ENCODE data around the gene TNFRSF1B. TPM values are rescaled to one million over a fixed set of nuclear protein-coding genes. Genes with fewer than 3 reads are reported as not detected.
A peak's percentile ranks its signal among the peaks of the same experiment; 100 is the strongest.

The TNFRSF1B gene
- 81.3 and 98.3 TPM in 2 replicates for total RNA-seq

- DNase-seq, result peak; percentile 74
Measured at GRCh38 chr1:12166834-12167492, at the start of gene TNFRSF1B. TNFRSF1B (plus strand) TSS chr1:12166991; CDS start chr1:12167092, 101 bp downstream.

- DNase-seq, result no peak
Measured at GRCh38 chr1:12121212-12122003, 45.4 kb upstream of the TNFRSF1B start.

GRCh38 chr1:12123172-12123571, 43.6 kb upstream of the TNFRSF1B start:
- no peak for DNase-seq

- DNase-seq, result peak; percentile 88
Measured at GRCh38 chr1:12124693-12125421, 41.9 kb upstream of the TNFRSF1B start.

- peak; percentile 49 for DNase-seq
Measured at GRCh38 chr1:12125422-12126355, 41.1 kb upstream of the TNFRSF1B start.

- no peak for DNase-seq
Measured at GRCh38 chr1:12126781-12127180, 40.0 kb upstream of the TNFRSF1B start.

GRCh38 chr1:12127206-12127810, 39.5 kb upstream of the TNFRSF1B start:
- no peak for DNase-seq

GRCh38 chr1:12128120-12128519, 38.7 kb upstream of the TNFRSF1B start:
- no peak for DNase-seq

GRCh38 chr1:12129624-12130023, 37.2 kb upstream of the TNFRSF1B start:
- no peak for DNase-seq

- DNase-seq, result no peak
Measured at GRCh38 chr1:12130466-12131130, 36.2 kb upstream of the TNFRSF1B start.

- DNase-seq, result no peak
Measured at GRCh38 chr1:12132078-12132477, 34.7 kb upstream of the TNFRSF1B start.

GRCh38 chr1:12134716-12135115, 32.1 kb upstream of the TNFRSF1B start:
- no peak for DNase-seq

- no peak for DNase-seq
Measured at GRCh38 chr1:12135612-12136011, 31.2 kb upstream of the TNFRSF1B start.

GRCh38 chr1:12136916-12137610, 29.7 kb upstream of the TNFRSF1B start:
- DNase-seq, result no peak

- no peak for DNase-seq
Measured at GRCh38 chr1:12138196-12139168, 28.3 kb upstream of the TNFRSF1B start.

GRCh38 chr1:12140016-12140415, 26.8 kb upstream of the TNFRSF1B start:
- DNase-seq, result no peak

- DNase-seq, result no peak
Measured at GRCh38 chr1:12140515-12141162, 26.2 kb upstream of the TNFRSF1B start.

- DNase-seq, result no peak
Measured at GRCh38 chr1:12141163-12141850, 25.5 kb upstream of the TNFRSF1B start.

All from dermis blood vessel endothelial cell (primary cell).